Memory B cell (primary cell): ENCODE data around the gene MEDAG.

Experiments
- ATAC-seq: fragments of 150-1000 bp; cut with Tn5 transposase; 2 replicates; pipeline ENCODE4 v1.10.0; 2021; ENCODE audit warnings: low read depth, mild to moderate bottlenecking, moderate library complexity
- DNase-seq, 2 donors: peaks; one replicate each; pipeline ENCODE4 v3.0.0; 2022; ENCODE audit warnings: low spot score in 2 of 2
- H3K27ac Mint-ChIP-seq: one replicate; pipeline ENCODE4 v1.8.0; 2022; ENCODE audit warnings: mild to moderate bottlenecking, moderate library complexity, mixed read lengths
- H3K27me3 Mint-ChIP-seq: one replicate; pipeline ENCODE4 v1.8.0; 2022; ENCODE audit warnings: mixed read lengths
- H3K36me3 Mint-ChIP-seq: one replicate; pipeline ENCODE4 v1.8.0; 2022; ENCODE audit warnings: mild to moderate bottlenecking, mixed read lengths
- H3K4me1 Mint-ChIP-seq: one replicate; pipeline ENCODE4 v1.8.0; 2022; ENCODE audit warnings: mixed read lengths
- H3K4me3 Mint-ChIP-seq: one replicate; pipeline ENCODE4 v1.8.0; 2022; ENCODE audit warnings: mild to moderate bottlenecking, moderate library complexity, mixed read lengths
- H3K9me3 Mint-ChIP-seq: one replicate; pipeline ENCODE4 v1.8.0; 2022; ENCODE audit warnings: mixed read lengths

MEDAG gene

GRCh38 chr13:30972888-30973377 is 66.9 kb downstream of the MEDAG start:
- Mint-ChIP-seq H3K4me1 (no peaks in the 10 kb centered on the region), H3K9me3 (no peaks in the 10 kb centered on the region), H3K27me3 (peaks cover 16% of the 10 kb centered on the region)

DNA sequence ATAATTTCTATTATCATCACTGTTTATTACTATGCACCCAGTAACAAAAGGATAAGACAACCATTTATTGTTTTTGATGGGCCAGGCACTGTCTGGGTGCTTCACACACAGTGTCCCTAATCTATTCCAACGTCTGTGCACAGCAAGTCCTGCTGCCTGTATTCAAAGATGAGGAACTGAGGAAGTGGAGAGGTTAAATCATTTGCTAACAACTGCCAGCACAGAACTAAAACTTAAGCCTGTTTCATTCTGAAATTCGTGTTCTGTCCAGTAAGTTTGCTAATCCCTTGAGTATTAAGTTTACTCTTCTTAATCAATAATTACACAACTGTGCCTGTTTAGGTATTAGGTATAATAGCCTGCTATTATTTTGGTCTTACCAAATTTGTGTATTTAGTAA is 68.3 kb downstream of the MEDAG start:
- H3K4me1 Mint-ChIP-seq: no peaks in the 10 kb centered on the region
- ATAC-seq (no peak), DNase-seq (no peak)
- H3K4me3 Mint-ChIP-seq: no peak overlapping the region
- H3K27me3 Mint-ChIP-seq: peaks cover 13% of the 10 kb centered on the region
- H3K9me3 Mint-ChIP-seq: no peaks in the 10 kb centered on the region
- H3K36me3 Mint-ChIP-seq: no peaks in the 10 kb centered on the region
- H3K27ac Mint-ChIP-seq: no peak overlapping the region

More at GRCh38 chr13:30972888-30973377, 66.9 kb downstream of the MEDAG start:
- Mint-ChIP-seq H3K36me3 (no peaks in the 10 kb centered on the region), H3K4me3 (no peak overlapping the region), H3K27ac (no peak overlapping the region)
- ATAC-seq (no peak), DNase-seq (no peak)
